Hepatocyte (in vitro differentiated cells): Measurements from ENCODE around the gene CDC20.

ENCODE experiments used
- CTCF ChIP-seq: fragments of 200-600 bp; sonication (generic); IDR thresholded peaks from 2 replicates; pipeline ENCODE4 v1.5.1; 2016; ENCODE audit warnings: antibody characterized with exemption, mild to moderate bottlenecking; ENCODE audit not compliant: poor library complexity
- EZH2 ChIP-seq: fragments of 200-600 bp; sonication (generic); IDR thresholded peaks from 2 replicates; pipeline ENCODE4 v1.6.1; 2016; ENCODE audit warnings: antibody characterized with exemption, mild to moderate bottlenecking, borderline replicate concordance
- EZH2phosphoT487 ChIP-seq: fragments of 200-600 bp; sonication (generic); IDR thresholded peaks from one replicate; pipeline ENCODE4 v1.6.1; 2018; ENCODE audit warnings: antibody characterized with exemption, mild to moderate bottlenecking, low read depth, moderate library complexity; ENCODE audit not compliant: unreplicated experiment, severe bottlenecking

GRCh38 chr1:43387976-43388599, 29.3 kb downstream of the CDC20 start:
- TF ChIP-seq CTCF (no peak), EZH2 (no peak), EZH2phosphoT487 (no peak)
